ENCODE measurements around the gene AMER1.

GRCh38 chrX:64230123-64230970, 24.8 kb upstream of the AMER1 start, which contains the start of gene ASB12:
- TF ChIP-seq CTCF (conservative IDR thresholded peaks at IDR 0.05 in 1 of 2, IDR thresholded peaks at IDR 0.05 in 1 of 2; ENCODE audit: low read depth in 1 of 2, low read length in 2 of 2) (no peak), EZH2 (IDR thresholded peaks at IDR 0.05; ENCODE audit: low read length, missing control alignments) (no peak)
